Kidney epithelial cell (primary cell): ENCODE results near the gene BEND5. TPM values are rescaled to one million over a fixed set of nuclear protein-coding genes. Genes with fewer than 3 reads are reported as not detected.

Experiments used
- DNase-seq: peaks from one replicate; pipeline ENCODE4 v3.0.0-alpha.2; 2010; ENCODE audit warnings: low read depth
- H3K27me3 ChIP-seq: 2 replicates; pipeline ENCODE4 v1.6.0; 2011; ENCODE audit warnings: low read length; ENCODE audit not compliant: control insufficient read depth, insufficient read depth
- H3K36me3 ChIP-seq: 2 replicates; pipeline ENCODE4 v1.5.1; 2011; ENCODE audit warnings: low read length; ENCODE audit not compliant: control insufficient read depth, insufficient read depth
- H3K4me3 ChIP-seq: 2 replicates; pipeline ENCODE4 v1.5.1; 2011; ENCODE audit warnings: low read depth, mild to moderate bottlenecking, control low read depth, low read length
- CTCF ChIP-seq: IDR thresholded peaks from 2 replicates; pipeline ENCODE4 v1.5.1; 2011; ENCODE audit warnings: mild to moderate bottlenecking, moderate library complexity, low read length, control low read depth, inconsistent platforms; ENCODE audit not compliant: insufficient read depth, poor library complexity, severe bottlenecking
- total RNA-seq: library from RNA; depleted of rRNA; stranded (reverse); fragments of >200 nt; gene quantifications from 2 replicates; pipeline ENCODE4 v1.2.3, GENCODE V29; 2015

BEND5 gene
- total RNA-seq, 1 donor from 2014 or later: 4.2 TPM

- Histone ChIP-seq H3K27me3 (no peaks in the 10 kb centered on the region), H3K36me3 (no peaks in the 10 kb centered on the region)
- TF ChIP-seq CTCF: no peak
These were observed 3.6 kb downstream of the BEND5 start for GRCh38 chr1:48773133-48773532.

GRCh38 chr1:48772211-48772610 lies 4.5 kb downstream of the BEND5 start:
- no peak overlapping the region for H3K4me3 ChIP-seq
- no peaks in the 10 kb centered on the region for H3K27me3 ChIP-seq
- DNase-seq: no peak
- no peak for TF ChIP-seq CTCF
- H3K36me3 ChIP-seq: no peaks in the 10 kb centered on the region

More at GRCh38 chr1:48773133-48773532, 3.6 kb downstream of the BEND5 start:
- no peak overlapping the region for H3K4me3 ChIP-seq
- no peak for DNase-seq

- TF ChIP-seq CTCF: no peak
- no peaks in the 10 kb centered on the region for H3K36me3 ChIP-seq
- no peaks in the 10 kb centered on the region for H3K27me3 ChIP-seq
- H3K4me3 ChIP-seq: no peak overlapping the region
- no peak for DNase-seq
These were observed 5.1 kb downstream of the BEND5 start for GRCh38 chr1:48771561-48771960.

- no peak for TF ChIP-seq CTCF
- no peak overlapping the region for H3K4me3 ChIP-seq
- no peak for DNase-seq
These were observed 8.6 kb downstream of the BEND5 start for GRCh38 chr1:48767975-48768510.

GRCh38 chr1:48765335-48765734 lies 11.4 kb downstream of the BEND5 start:
- no peak overlapping the region for H3K4me3 ChIP-seq
- no peak for DNase-seq
- H3K36me3 ChIP-seq: no peaks in the 10 kb centered on the region
- no peaks in the 10 kb centered on the region for H3K27me3 ChIP-seq
- no peak for TF ChIP-seq CTCF

More at GRCh38 chr1:48767975-48768510, 8.6 kb downstream of the BEND5 start:
- H3K36me3 ChIP-seq: no peaks in the 10 kb centered on the region
- no peaks in the 10 kb centered on the region for H3K27me3 ChIP-seq

- DNase-seq: no peak
- TF ChIP-seq CTCF: no peak
- Histone ChIP-seq H3K27me3 (no peaks in the 10 kb centered on the region), H3K4me3 (no peak overlapping the region), H3K36me3 (no peaks in the 10 kb centered on the region)
These were observed 14.7 kb downstream of the BEND5 start for GRCh38 chr1:48761986-48762385.
